ENCODE results near the gene LINC01488. TPM values are rescaled to one million over a fixed set of nuclear protein-coding genes. Genes with fewer than 3 reads are reported as not detected.

LINC01488 gene
- polyA plus RNA-seq, 1 experiment = not detected

DNA sequence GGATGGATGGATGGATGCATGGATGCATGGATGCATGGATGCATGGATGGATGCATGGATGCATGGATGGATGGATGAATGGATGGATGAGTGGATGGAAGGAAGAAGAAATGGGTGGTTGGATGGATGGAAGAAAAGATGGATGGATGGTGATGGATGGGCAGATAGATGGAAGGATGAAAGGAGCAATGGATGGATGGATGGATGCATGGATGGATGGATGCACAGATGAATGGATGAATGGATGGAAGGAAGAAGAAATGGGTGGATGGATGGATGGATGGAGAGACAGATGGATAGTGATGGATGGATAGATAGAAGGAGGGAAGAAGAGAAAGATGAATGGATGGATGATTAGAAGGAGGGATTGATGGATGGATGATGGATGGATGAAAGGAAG is 30.2 kb upstream of the LINC01488 start:
- ChIA-PET POLR2A (no interaction called here), CTCF (no interaction called here)
- Histone ChIP-seq H3K27ac (ENCODE audit: low read depth, low read length) (no peak overlapping the region), H3K27me3 (ENCODE audit: control insufficient read depth, insufficient read depth, low read length) (no peaks in the 10 kb centered on the region), H3K4me3 (ENCODE audit: low read depth, low read length) (no peak overlapping the region), H3K9me3 (ENCODE audit: control insufficient read depth, insufficient read depth, low read length) (peaks cover 11% of the 10 kb centered on the region)
- TF ChIP-seq, protein P1, sequence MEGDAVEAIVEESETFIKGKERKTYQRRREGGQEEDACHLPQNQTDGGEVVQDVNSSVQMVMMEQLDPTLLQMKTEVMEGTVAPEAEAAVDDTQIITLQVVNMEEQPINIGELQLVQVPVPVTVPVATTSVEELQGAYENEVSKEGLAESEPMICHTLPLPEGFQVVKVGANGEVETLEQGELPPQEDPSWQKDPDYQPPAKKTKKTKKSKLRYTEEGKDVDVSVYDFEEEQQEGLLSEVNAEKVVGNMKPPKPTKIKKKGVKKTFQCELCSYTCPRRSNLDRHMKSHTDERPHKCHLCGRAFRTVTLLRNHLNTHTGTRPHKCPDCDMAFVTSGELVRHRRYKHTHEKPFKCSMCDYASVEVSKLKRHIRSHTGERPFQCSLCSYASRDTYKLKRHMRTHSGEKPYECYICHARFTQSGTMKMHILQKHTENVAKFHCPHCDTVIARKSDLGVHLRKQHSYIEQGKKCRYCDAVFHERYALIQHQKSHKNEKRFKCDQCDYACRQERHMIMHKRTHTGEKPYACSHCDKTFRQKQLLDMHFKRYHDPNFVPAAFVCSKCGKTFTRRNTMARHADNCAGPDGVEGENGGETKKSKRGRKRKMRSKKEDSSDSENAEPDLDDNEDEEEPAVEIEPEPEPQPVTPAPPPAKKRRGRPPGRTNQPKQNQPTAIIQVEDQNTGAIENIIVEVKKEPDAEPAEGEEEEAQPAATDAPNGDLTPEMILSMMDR (IDR thresholded peaks at IDR 0.05; ENCODE audit: low read depth, low read length) = no peak
- no peak for DNase-seq (ENCODE audit: low read depth, low spot score)

- H3K27me3 ChIP-seq (ENCODE audit: control insufficient read depth, insufficient read depth, low read length) = no peaks in the 10 kb centered on the region
- H3K9me3 ChIP-seq (ENCODE audit: control insufficient read depth, insufficient read depth, low read length) = peaks cover 16% of the 10 kb centered on the region
- TF ChIP-seq, protein P1 (IDR thresholded peaks at IDR 0.05; ENCODE audit: low read depth, low read length) = no peak
- ChIA-PET POLR2A (no interaction called here), CTCF (no interaction called here)
- H3K27ac ChIP-seq (ENCODE audit: low read depth, low read length) = no peak overlapping the region
- H3K4me3 ChIP-seq (ENCODE audit: low read depth, low read length) = no peak overlapping the region
- DNase-seq (ENCODE audit: low read depth, low spot score) = no peak
Measured at GRCh38 chr11:69452206-69452987, 29.1 kb upstream of the LINC01488 start.

GRCh38 chr11:69453151-69453550 is 28.3 kb upstream of the LINC01488 start:
- ChIA-PET POLR2A (no interaction called here), CTCF (no interaction called here)
- DNase-seq (ENCODE audit: low read depth, low spot score) = no peak
- TF ChIP-seq, protein P1 (IDR thresholded peaks at IDR 0.05; ENCODE audit: low read depth, low read length) = no peak
- Histone ChIP-seq H3K4me3 (ENCODE audit: low read depth, low read length) (no peak overlapping the region), H3K27me3 (ENCODE audit: control insufficient read depth, insufficient read depth, low read length) (no peaks in the 10 kb centered on the region), H3K27ac (ENCODE audit: low read depth, low read length) (no peak overlapping the region), H3K9me3 (ENCODE audit: control insufficient read depth, insufficient read depth, low read length) (peaks cover 16% of the 10 kb centered on the region)

DNA sequence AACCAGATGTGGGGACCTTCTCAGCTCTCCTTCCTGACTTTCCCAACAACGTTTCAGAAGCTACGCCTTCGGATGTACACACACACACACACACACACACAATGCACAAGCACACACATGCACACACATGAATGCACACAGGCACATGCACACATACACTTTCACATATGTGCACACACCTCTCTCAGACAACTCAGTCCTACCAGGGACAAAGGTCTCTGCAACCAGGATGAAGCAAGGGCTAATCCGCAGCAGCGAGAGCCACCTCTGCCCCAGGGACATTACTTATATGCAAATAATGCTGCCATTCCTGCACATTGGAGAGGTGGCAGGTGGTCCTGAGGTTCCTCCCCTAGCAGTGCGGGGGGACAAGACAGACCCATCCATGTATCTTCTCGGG is 27.4 kb upstream of the LINC01488 start:
- H3K4me3 ChIP-seq (ENCODE audit: low read depth, low read length) = no peak overlapping the region
- H3K27ac ChIP-seq (ENCODE audit: low read depth, low read length) = no peak overlapping the region
- TF ChIP-seq, protein P1 (IDR thresholded peaks at IDR 0.05; ENCODE audit: low read depth, low read length) = no peak
- ChIA-PET POLR2A (no interaction called here), CTCF (no interaction called here)
- no peak for DNase-seq (ENCODE audit: low read depth, low spot score)
- peaks cover 16% of the 10 kb centered on the region for H3K9me3 ChIP-seq (ENCODE audit: control insufficient read depth, insufficient read depth, low read length)
- H3K27me3 ChIP-seq (ENCODE audit: control insufficient read depth, insufficient read depth, low read length) = no peaks in the 10 kb centered on the region

DNA sequence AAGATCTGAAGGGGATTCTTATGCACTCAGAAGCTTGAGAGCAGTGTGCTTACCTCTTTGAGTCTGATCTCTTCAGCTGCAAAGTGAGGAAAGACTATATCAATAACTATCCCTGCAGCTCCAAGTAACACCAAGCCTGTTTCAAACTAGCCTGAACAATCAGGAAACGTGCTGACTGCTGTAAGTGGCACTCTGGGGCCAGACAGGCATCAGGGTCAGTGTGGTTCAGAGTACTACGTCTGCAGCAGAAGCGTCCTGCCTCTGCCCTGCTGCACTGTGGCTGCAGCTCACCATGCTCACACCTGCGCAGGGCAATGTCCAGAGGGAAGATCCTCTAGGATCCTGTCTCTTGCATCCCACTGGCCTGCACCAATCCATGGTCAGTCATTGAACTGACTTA is 25.5 kb upstream of the LINC01488 start:
- Histone ChIP-seq H3K9me3 (ENCODE audit: control insufficient read depth, insufficient read depth, low read length) (peaks cover 21% of the 10 kb centered on the region), H3K27me3 (ENCODE audit: control insufficient read depth, insufficient read depth, low read length) (no peaks in the 10 kb centered on the region), H3K4me3 (ENCODE audit: low read depth, low read length) (no peak overlapping the region), H3K27ac (ENCODE audit: low read depth, low read length) (no peak overlapping the region)
- ChIA-PET POLR2A (no interaction called here), CTCF (no interaction called here)
- TF ChIP-seq, protein P1 (IDR thresholded peaks at IDR 0.05; ENCODE audit: low read depth, low read length) = no peak
- DNase-seq (ENCODE audit: low read depth, low spot score) = no peak

Data from AG04450 (cell line).